ENCODE data around the gene IPO8. TPM values are rescaled to one million over a fixed set of nuclear protein-coding genes. Genes with fewer than 3 reads are reported as not detected.

IPO8 gene
- total RNA-seq, 1 donor from 2014 or later: 43.0 TPM

DNA sequence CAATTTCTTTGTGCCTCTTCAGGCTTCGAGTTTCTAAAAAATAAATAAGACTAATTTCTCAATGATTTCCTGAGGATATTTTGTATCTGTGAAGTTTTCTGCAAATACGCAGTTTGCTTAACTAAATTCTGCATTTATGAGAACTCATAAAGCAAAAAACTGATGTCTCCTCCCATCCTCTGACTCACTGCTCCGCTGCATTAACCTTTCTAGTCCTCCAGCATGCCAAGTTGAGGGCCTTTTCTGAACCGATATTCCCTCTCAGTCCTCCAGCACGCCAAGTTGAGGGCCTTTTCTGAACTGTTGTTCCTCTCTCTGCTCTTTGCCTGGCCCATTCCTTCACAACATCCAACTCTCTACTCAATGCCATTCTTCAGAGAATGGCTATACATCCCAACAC lies 3.2 kb downstream of the IPO8 start:
- no peaks in the 10 kb centered on the region for H3K36me3 Mint-ChIP-seq (ENCODE audit: low read depth, unreplicated experiment)
- H3K4me1 Mint-ChIP-seq (ENCODE audit: unreplicated experiment): peaks cover 22% of the 10 kb centered on the region
- H3K4me3 Mint-ChIP-seq (ENCODE audit: unreplicated experiment): no peak overlapping the region
- peaks cover 7% of the 10 kb centered on the region for H3K27me3 Mint-ChIP-seq (ENCODE audit: unreplicated experiment)
- TF ChIP-seq, protein P1, sequence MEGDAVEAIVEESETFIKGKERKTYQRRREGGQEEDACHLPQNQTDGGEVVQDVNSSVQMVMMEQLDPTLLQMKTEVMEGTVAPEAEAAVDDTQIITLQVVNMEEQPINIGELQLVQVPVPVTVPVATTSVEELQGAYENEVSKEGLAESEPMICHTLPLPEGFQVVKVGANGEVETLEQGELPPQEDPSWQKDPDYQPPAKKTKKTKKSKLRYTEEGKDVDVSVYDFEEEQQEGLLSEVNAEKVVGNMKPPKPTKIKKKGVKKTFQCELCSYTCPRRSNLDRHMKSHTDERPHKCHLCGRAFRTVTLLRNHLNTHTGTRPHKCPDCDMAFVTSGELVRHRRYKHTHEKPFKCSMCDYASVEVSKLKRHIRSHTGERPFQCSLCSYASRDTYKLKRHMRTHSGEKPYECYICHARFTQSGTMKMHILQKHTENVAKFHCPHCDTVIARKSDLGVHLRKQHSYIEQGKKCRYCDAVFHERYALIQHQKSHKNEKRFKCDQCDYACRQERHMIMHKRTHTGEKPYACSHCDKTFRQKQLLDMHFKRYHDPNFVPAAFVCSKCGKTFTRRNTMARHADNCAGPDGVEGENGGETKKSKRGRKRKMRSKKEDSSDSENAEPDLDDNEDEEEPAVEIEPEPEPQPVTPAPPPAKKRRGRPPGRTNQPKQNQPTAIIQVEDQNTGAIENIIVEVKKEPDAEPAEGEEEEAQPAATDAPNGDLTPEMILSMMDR (IDR thresholded peaks at IDR 0.05; ENCODE audit: unreplicated experiment): no peak
- no peak overlapping the region for H3K27ac Mint-ChIP-seq (ENCODE audit: unreplicated experiment)
- no peak for DNase-seq (ENCODE audit: low spot score)
- no peaks in the 10 kb centered on the region for H3K9me3 Mint-ChIP-seq (ENCODE audit: unreplicated experiment)

DNA sequence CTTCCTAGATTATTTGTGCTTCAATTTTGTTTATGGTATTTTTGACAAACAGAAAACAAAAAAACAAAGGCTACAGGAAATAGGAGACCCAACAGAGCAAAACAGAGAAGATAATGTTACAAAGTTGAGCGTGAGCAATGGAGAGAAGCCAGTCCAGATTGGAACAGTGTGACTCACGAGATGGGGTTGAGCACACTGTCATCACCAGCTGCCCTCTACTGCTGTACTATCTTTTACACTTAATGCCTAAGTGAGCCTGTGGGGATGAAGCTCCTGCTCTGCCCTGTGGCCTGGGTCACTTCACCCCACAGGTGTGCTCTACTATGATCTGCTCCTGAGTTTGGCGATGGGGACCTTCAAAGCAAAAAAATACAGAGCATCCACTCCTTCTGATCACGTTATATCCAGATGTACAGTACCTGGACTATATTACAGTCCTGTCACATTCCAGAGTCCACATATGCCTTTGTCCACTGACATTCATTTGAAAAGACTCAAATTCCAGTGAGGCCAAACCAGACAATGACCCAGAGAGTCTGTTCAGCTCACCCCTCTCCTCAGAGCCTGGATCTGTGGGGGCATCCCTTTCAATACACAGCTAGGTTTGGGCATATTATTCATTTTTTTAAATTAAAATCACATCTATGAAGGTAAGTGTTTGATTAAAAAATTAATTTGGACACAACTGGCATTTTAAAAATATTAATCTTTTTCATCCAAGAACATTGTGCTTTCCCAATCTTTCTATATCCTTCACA lies 4.4 kb downstream of the IPO8 start:
- H3K27ac Mint-ChIP-seq (ENCODE audit: unreplicated experiment): no peak overlapping the region
- peaks cover 20% of the 10 kb centered on the region for H3K4me1 Mint-ChIP-seq (ENCODE audit: unreplicated experiment)
- H3K27me3 Mint-ChIP-seq (ENCODE audit: unreplicated experiment): peaks cover 7% of the 10 kb centered on the region
- H3K9me3 Mint-ChIP-seq (ENCODE audit: unreplicated experiment): no peaks in the 10 kb centered on the region
- no peak for DNase-seq (ENCODE audit: low spot score)
- H3K4me3 Mint-ChIP-seq (ENCODE audit: unreplicated experiment): no peak overlapping the region
- TF ChIP-seq, protein P1 (IDR thresholded peaks at IDR 0.05; ENCODE audit: unreplicated experiment): no peak
- H3K36me3 Mint-ChIP-seq (ENCODE audit: low read depth, unreplicated experiment): no peaks in the 10 kb centered on the region

DNA sequence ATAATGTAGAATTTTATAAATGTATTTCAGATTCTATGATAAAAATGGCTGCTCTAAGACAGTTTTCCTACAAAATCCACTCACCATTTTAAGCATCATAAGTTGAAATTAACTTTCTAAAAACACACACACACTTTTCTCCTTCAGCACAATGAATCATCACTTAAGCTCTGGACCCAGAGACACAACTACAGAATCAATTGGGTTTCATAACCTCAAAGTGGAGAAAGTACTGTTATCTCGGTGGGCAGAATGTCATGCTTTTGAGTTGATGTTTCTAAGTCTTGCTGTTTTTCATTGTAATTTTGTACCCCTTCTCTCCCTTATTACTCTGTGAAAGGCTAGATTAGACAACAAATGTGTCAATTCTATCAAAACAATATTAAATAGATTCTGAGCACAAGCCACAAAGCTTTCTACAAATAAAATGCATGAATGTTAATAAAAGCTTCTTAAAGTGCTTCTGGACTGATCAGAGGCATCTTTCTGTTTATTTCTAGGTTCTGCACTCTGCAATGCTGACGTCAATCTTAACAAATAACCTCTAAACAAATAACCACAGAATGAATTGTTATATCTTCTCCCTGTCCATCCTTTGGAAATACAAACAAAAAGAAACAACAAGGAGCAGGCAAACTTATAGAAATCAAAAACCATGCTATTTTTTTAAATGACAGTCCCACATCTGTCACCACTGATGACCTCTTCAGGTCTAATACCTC lies 8.2 kb downstream of the IPO8 start:
- H3K4me3 Mint-ChIP-seq (ENCODE audit: unreplicated experiment): no peak overlapping the region
- peaks cover 9% of the 10 kb centered on the region for H3K4me1 Mint-ChIP-seq (ENCODE audit: unreplicated experiment)
- no peak for DNase-seq (ENCODE audit: low spot score)
- H3K9me3 Mint-ChIP-seq (ENCODE audit: unreplicated experiment): no peaks in the 10 kb centered on the region
- H3K27ac Mint-ChIP-seq (ENCODE audit: unreplicated experiment): no peak overlapping the region
- TF ChIP-seq, protein P1 (IDR thresholded peaks at IDR 0.05; ENCODE audit: unreplicated experiment): no peak
- H3K27me3 Mint-ChIP-seq (ENCODE audit: unreplicated experiment): no peaks in the 10 kb centered on the region
- H3K36me3 Mint-ChIP-seq (ENCODE audit: low read depth, unreplicated experiment): no peaks in the 10 kb centered on the region

DNA sequence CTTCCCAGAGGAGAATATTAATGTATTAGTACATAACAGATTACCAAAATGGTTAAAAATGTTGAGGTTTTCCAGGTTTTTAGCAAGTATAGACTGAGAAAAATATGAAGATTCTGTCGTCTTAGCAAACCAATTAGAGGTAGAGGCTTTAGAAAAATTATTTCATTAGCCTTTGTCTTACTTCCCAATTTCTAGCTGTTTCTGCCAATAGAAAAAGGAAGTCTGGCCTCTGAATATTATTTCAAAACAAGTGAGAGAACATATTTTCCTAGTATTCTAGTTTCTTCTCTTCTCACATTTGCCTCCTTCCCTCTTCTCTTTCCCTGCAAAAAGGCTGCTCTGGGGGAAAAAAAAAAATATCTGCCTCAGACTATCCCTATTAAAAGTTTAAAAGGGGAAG lies 16.4 kb downstream of the IPO8 start:
- H3K4me1 Mint-ChIP-seq (ENCODE audit: unreplicated experiment): peaks cover 3% of the 10 kb centered on the region
- no peak overlapping the region for H3K27ac Mint-ChIP-seq (ENCODE audit: unreplicated experiment)
- H3K9me3 Mint-ChIP-seq (ENCODE audit: unreplicated experiment): no peaks in the 10 kb centered on the region
- TF ChIP-seq, protein P1 (IDR thresholded peaks at IDR 0.05; ENCODE audit: unreplicated experiment): no peak
- H3K4me3 Mint-ChIP-seq (ENCODE audit: unreplicated experiment): no peak overlapping the region
- peaks cover 3% of the 10 kb centered on the region for H3K36me3 Mint-ChIP-seq (ENCODE audit: low read depth, unreplicated experiment)
- no peak for DNase-seq (ENCODE audit: low spot score)
- no peaks in the 10 kb centered on the region for H3K27me3 Mint-ChIP-seq (ENCODE audit: unreplicated experiment)

DNA sequence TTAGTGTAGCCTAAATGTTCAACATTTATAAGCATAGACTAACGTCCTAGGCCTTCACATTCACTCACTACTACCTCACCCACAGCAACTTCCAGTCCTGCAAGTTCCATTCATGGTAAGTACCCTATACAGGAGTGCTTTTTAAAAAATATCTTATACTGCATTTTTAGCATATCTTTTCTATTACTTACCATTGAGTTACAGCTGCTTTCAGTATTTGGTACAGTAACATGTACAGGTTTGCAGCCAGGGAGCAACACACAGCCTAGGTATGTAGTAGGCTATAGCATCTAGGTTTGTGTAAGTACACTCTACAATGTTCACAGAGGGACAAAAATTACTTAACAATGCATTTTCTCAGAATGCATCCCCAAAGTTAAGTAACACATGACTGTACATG lies 17.4 kb downstream of the IPO8 start:
- no peak overlapping the region for H3K27ac Mint-ChIP-seq (ENCODE audit: unreplicated experiment)
- H3K4me1 Mint-ChIP-seq (ENCODE audit: unreplicated experiment): peaks cover 1% of the 10 kb centered on the region
- no peaks in the 10 kb centered on the region for H3K27me3 Mint-ChIP-seq (ENCODE audit: unreplicated experiment)
- DNase-seq (ENCODE audit: low spot score): no peak
- H3K36me3 Mint-ChIP-seq (ENCODE audit: low read depth, unreplicated experiment): peaks cover 3% of the 10 kb centered on the region
- no peaks in the 10 kb centered on the region for H3K9me3 Mint-ChIP-seq (ENCODE audit: unreplicated experiment)
- H3K4me3 Mint-ChIP-seq (ENCODE audit: unreplicated experiment): no peak overlapping the region
- TF ChIP-seq, protein P1 (IDR thresholded peaks at IDR 0.05; ENCODE audit: unreplicated experiment): no peak

Measured in endothelial cell (in vitro differentiated cells).